Measurements from ENCODE around the gene GSTO2.

DNA sequence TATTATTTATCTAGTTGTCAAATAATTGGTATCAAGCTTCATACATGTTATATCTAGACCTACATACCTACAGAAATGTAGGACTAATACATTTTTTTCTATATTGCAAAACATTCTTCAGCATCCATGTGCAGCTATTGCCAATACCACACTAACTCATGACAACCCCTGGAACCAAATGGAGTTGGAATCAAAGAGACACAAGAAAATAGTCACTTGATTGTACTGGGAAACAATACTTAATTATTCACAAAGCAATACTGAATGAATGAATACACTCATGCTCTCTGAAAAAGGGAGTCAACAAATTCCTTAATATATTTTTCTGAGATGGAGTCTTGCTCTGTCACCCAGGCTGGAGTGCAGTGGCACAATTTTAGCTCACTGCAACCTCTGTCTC is 26.4 kb upstream of the GSTO2 start:
- TF ChIP-seq NANOG (IDR thresholded peaks at IDR 0.05; ENCODE audit: borderline replicate concordance): no peak
- no peak for TF ChIP-seq JUNB (IDR thresholded peaks at IDR 0.05; ENCODE audit: unreplicated experiment)
- TF ChIP-seq POLR2AphosphoS5 (IDR thresholded peaks at IDR 0.05; ENCODE audit: low read depth): no peak
- TF ChIP-seq, protein P1, sequence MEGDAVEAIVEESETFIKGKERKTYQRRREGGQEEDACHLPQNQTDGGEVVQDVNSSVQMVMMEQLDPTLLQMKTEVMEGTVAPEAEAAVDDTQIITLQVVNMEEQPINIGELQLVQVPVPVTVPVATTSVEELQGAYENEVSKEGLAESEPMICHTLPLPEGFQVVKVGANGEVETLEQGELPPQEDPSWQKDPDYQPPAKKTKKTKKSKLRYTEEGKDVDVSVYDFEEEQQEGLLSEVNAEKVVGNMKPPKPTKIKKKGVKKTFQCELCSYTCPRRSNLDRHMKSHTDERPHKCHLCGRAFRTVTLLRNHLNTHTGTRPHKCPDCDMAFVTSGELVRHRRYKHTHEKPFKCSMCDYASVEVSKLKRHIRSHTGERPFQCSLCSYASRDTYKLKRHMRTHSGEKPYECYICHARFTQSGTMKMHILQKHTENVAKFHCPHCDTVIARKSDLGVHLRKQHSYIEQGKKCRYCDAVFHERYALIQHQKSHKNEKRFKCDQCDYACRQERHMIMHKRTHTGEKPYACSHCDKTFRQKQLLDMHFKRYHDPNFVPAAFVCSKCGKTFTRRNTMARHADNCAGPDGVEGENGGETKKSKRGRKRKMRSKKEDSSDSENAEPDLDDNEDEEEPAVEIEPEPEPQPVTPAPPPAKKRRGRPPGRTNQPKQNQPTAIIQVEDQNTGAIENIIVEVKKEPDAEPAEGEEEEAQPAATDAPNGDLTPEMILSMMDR (conservative IDR thresholded peaks at IDR 0.05; ENCODE audit: low read depth in 2 of 2): no peak
- TF ChIP-seq EZH2phosphoT487 (IDR thresholded peaks at IDR 0.05; ENCODE audit: unreplicated experiment): no peak
- TF ChIP-seq EZH2 (IDR thresholded peaks at IDR 0.05; ENCODE audit: low read depth, unreplicated experiment): no peak
- TF ChIP-seq, protein P2, sequence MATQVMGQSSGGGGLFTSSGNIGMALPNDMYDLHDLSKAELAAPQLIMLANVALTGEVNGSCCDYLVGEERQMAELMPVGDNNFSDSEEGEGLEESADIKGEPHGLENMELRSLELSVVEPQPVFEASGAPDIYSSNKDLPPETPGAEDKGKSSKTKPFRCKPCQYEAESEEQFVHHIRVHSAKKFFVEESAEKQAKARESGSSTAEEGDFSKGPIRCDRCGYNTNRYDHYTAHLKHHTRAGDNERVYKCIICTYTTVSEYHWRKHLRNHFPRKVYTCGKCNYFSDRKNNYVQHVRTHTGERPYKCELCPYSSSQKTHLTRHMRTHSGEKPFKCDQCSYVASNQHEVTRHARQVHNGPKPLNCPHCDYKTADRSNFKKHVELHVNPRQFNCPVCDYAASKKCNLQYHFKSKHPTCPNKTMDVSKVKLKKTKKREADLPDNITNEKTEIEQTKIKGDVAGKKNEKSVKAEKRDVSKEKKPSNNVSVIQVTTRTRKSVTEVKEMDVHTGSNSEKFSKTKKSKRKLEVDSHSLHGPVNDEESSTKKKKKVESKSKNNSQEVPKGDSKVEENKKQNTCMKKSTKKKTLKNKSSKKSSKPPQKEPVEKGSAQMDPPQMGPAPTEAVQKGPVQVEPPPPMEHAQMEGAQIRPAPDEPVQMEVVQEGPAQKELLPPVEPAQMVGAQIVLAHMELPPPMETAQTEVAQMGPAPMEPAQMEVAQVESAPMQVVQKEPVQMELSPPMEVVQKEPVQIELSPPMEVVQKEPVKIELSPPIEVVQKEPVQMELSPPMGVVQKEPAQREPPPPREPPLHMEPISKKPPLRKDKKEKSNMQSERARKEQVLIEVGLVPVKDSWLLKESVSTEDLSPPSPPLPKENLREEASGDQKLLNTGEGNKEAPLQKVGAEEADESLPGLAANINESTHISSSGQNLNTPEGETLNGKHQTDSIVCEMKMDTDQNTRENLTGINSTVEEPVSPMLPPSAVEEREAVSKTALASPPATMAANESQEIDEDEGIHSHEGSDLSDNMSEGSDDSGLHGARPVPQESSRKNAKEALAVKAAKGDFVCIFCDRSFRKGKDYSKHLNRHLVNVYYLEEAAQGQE (IDR thresholded peaks at IDR 0.05; ENCODE audit: unreplicated experiment): no peak
- TF ChIP-seq CREB1 (CRISPR knock-in tag; IDR thresholded peaks at IDR 0.05; ENCODE audit: low read depth): no peak
- no peak for TF ChIP-seq STAT1 (IDR thresholded peaks at IDR 0.05; ENCODE audit: unreplicated experiment)
- no peak for TF ChIP-seq ZNF331 (CRISPR knock-in tag; IDR thresholded peaks at IDR 0.05; ENCODE audit: low read depth)
- no peak for TF ChIP-seq ZNF114 (CRISPR knock-in tag; IDR thresholded peaks at IDR 0.05)
- TF ChIP-seq ETS1 (IDR thresholded peaks at IDR 0.05): no peak
